ENCODE results near the gene FOXB1.

FOXB1 gene

DNA sequence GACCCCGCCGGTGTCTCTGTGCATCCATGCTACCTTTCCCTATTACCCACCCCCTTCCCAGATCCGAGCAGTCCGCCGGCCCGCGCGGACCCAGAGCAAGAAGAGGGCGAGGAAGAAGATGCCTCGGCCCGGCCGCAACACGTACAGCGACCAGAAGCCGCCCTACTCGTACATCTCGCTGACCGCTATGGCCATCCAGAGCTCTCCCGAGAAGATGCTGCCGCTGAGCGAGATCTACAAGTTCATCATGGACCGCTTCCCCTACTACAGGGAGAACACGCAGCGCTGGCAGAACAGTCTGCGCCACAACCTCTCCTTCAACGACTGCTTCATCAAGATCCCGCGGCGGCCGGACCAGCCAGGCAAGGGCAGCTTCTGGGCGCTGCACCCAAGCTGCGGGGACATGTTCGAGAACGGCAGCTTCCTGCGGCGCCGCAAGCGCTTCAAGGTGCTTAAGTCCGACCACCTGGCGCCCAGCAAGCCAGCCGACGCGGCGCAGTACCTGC is 788 bp downstream of the FOXB1 start:
- no CpG with 5 or more reads among the region's 44 CpGs for WGBS (ENCODE audit: extremely low coverage, insufficient coverage, low lambda C conversion rate)
- Histone ChIP-seq H3K18ac (ENCODE audit: low read length) (no peak overlapping the region), H3K4me2 (ENCODE audit: low read length) (peak overlapping the region; percentile 90), H2BK120ac (ENCODE audit: low read depth, low read length) (no peak overlapping the region), H3K56ac (ENCODE audit: low read length) (peak overlapping the region; percentile 45), H2AK5ac (ENCODE audit: low read length) (no peak overlapping the region), H4K8ac (ENCODE audit: low read depth, low read length) (no peak overlapping the region), H3K4me1 (ENCODE audit: control insufficient read depth, low read depth, low read length) (peaks cover 3% of the 10 kb centered on the region), H3K79me2 (ENCODE audit: control insufficient read depth, insufficient read depth, low read length) (no peaks in the 10 kb centered on the region), H2BK5ac (ENCODE audit: low read length) (no peak overlapping the region), H3K36me3 (ENCODE audit: control insufficient read depth, insufficient read depth, low read length) (no peaks in the 10 kb centered on the region), H3K4ac (ENCODE audit: low read depth, low read length) (no peak overlapping the region), H3K27me3 (ENCODE audit: insufficient read depth, low read length, poor library complexity) (peaks cover 42% of the 10 kb centered on the region), H4K5ac (ENCODE audit: low read length) (no peak overlapping the region), H3K79me1 (ENCODE audit: low read length) (no peaks in the 10 kb centered on the region), H3K9ac (ENCODE audit: low read length) (no peak overlapping the region), H2BK15ac (replicated peaks; ENCODE audit: low read depth) (no peak overlapping the region), H3K27ac (ENCODE audit: low read depth, low read length) (no peak overlapping the region), H3K23ac (ENCODE audit: low read length) (no peak overlapping the region), H3K4me3 (ENCODE audit: low read length) (no peak overlapping the region)
- DNase-seq = peak; percentile 78

GRCh38 chr15:60005352-60006202 is 1.5 kb downstream of the FOXB1 start:
- no peak overlapping the region for H4K8ac ChIP-seq (ENCODE audit: low read depth, low read length)
- H4K5ac ChIP-seq (ENCODE audit: low read length) = no peak overlapping the region
- no peaks in the 10 kb centered on the region for H3K79me2 ChIP-seq (ENCODE audit: control insufficient read depth, insufficient read depth, low read length)
- H3K56ac ChIP-seq (ENCODE audit: low read length) = peak overlapping the region; percentile 69
- no peak overlapping the region for H2BK120ac ChIP-seq (ENCODE audit: low read depth, low read length)
- H3K79me1 ChIP-seq (ENCODE audit: low read length) = no peaks in the 10 kb centered on the region
- WGBS (ENCODE audit: extremely low coverage, insufficient coverage, low lambda C conversion rate) = no CpG with 5 or more reads among the region's 77 CpGs
- peak overlapping the region; percentile 22 for H3K9ac ChIP-seq (ENCODE audit: low read length)
- peaks cover 3% of the 10 kb centered on the region for H3K4me1 ChIP-seq (ENCODE audit: control insufficient read depth, low read depth, low read length)
- no peak overlapping the region for H2BK5ac ChIP-seq (ENCODE audit: low read length)
- no peaks in the 10 kb centered on the region for H3K36me3 ChIP-seq (ENCODE audit: control insufficient read depth, insufficient read depth, low read length)
- no peak overlapping the region for H3K4ac ChIP-seq (ENCODE audit: low read depth, low read length)
- peaks cover 42% of the 10 kb centered on the region for H3K27me3 ChIP-seq (ENCODE audit: insufficient read depth, low read length, poor library complexity)
- no peak overlapping the region for H2BK15ac ChIP-seq (replicated peaks; ENCODE audit: low read depth)
- peak overlapping the region; percentile 57 for H3K23ac ChIP-seq (ENCODE audit: low read length)
- H3K4me2 ChIP-seq (ENCODE audit: low read length) = peak overlapping the region; percentile 90
- H3K4me3 ChIP-seq (ENCODE audit: low read length) = no peak overlapping the region
- no peak overlapping the region for H3K18ac ChIP-seq (ENCODE audit: low read length)
- H2AK5ac ChIP-seq (ENCODE audit: low read length) = no peak overlapping the region
- H3K27ac ChIP-seq (ENCODE audit: low read depth, low read length) = no peak overlapping the region
- DNase-seq = no peak

- H3K23ac ChIP-seq (ENCODE audit: low read length) = no peak overlapping the region
- H3K36me3 ChIP-seq (ENCODE audit: control insufficient read depth, insufficient read depth, low read length) = no peaks in the 10 kb centered on the region
- WGBS (ENCODE audit: extremely low coverage, insufficient coverage, low lambda C conversion rate) = no CpG with 5 or more reads among the region's 32 CpGs
- no peak overlapping the region for H3K18ac ChIP-seq (ENCODE audit: low read length)
- peak overlapping the region; percentile 22 for H3K9ac ChIP-seq (ENCODE audit: low read length)
- peaks cover 35% of the 10 kb centered on the region for H3K27me3 ChIP-seq (ENCODE audit: insufficient read depth, low read length, poor library complexity)
- no peak overlapping the region for H3K4me3 ChIP-seq (ENCODE audit: low read length)
- H2BK5ac ChIP-seq (ENCODE audit: low read length) = no peak overlapping the region
- peak overlapping the region; percentile 53 for H3K4me2 ChIP-seq (ENCODE audit: low read length)
- no peak overlapping the region for H4K8ac ChIP-seq (ENCODE audit: low read depth, low read length)
- H3K79me2 ChIP-seq (ENCODE audit: control insufficient read depth, insufficient read depth, low read length) = no peaks in the 10 kb centered on the region
- H4K5ac ChIP-seq (ENCODE audit: low read length) = no peak overlapping the region
- no peak overlapping the region for H2BK120ac ChIP-seq (ENCODE audit: low read depth, low read length)
- no peaks in the 10 kb centered on the region for H3K79me1 ChIP-seq (ENCODE audit: low read length)
- H2AK5ac ChIP-seq (ENCODE audit: low read length) = no peak overlapping the region
- no peak overlapping the region for H3K4ac ChIP-seq (ENCODE audit: low read depth, low read length)
- H3K4me1 ChIP-seq (ENCODE audit: control insufficient read depth, low read depth, low read length) = peaks cover under 1% of the 10 kb centered on the region
- no peak overlapping the region for H3K27ac ChIP-seq (ENCODE audit: low read depth, low read length)
- peak overlapping the region; percentile 69 for H3K56ac ChIP-seq (ENCODE audit: low read length)
- DNase-seq = peak; percentile 87
- no peak overlapping the region for H2BK15ac ChIP-seq (replicated peaks; ENCODE audit: low read depth)
Measured at GRCh38 chr15:60006203-60006862, 2.2 kb downstream of the FOXB1 start.

- Histone ChIP-seq H2BK5ac (ENCODE audit: low read length) (no peak overlapping the region), H2BK15ac (replicated peaks; ENCODE audit: low read depth) (no peak overlapping the region), H3K23ac (ENCODE audit: low read length) (no peak overlapping the region), H3K4ac (ENCODE audit: low read depth, low read length) (no peak overlapping the region), H3K27me3 (ENCODE audit: insufficient read depth, low read length, poor library complexity) (peaks cover 30% of the 10 kb centered on the region), H4K8ac (ENCODE audit: low read depth, low read length) (no peak overlapping the region), H2AK5ac (ENCODE audit: low read length) (no peak overlapping the region), H3K4me1 (ENCODE audit: control insufficient read depth, low read depth, low read length) (no peaks in the 10 kb centered on the region), H3K79me1 (ENCODE audit: low read length) (no peaks in the 10 kb centered on the region), H3K56ac (ENCODE audit: low read length) (no peak overlapping the region), H3K79me2 (ENCODE audit: control insufficient read depth, insufficient read depth, low read length) (no peaks in the 10 kb centered on the region), H3K18ac (ENCODE audit: low read length) (no peak overlapping the region), H3K4me2 (ENCODE audit: low read length) (no peak overlapping the region), H3K36me3 (ENCODE audit: control insufficient read depth, insufficient read depth, low read length) (no peaks in the 10 kb centered on the region), H3K27ac (ENCODE audit: low read depth, low read length) (no peak overlapping the region), H2BK120ac (ENCODE audit: low read depth, low read length) (no peak overlapping the region), H3K4me3 (ENCODE audit: low read length) (no peak overlapping the region), H3K9ac (ENCODE audit: low read length) (no peak overlapping the region), H4K5ac (ENCODE audit: low read length) (no peak overlapping the region)
- WGBS (ENCODE audit: extremely low coverage, insufficient coverage, low lambda C conversion rate) = no CpG with 5 or more reads among the region's 4 CpGs
- no peak for DNase-seq
Measured at GRCh38 chr15:60006873-60007272, 2.8 kb downstream of the FOXB1 start.

DNA sequence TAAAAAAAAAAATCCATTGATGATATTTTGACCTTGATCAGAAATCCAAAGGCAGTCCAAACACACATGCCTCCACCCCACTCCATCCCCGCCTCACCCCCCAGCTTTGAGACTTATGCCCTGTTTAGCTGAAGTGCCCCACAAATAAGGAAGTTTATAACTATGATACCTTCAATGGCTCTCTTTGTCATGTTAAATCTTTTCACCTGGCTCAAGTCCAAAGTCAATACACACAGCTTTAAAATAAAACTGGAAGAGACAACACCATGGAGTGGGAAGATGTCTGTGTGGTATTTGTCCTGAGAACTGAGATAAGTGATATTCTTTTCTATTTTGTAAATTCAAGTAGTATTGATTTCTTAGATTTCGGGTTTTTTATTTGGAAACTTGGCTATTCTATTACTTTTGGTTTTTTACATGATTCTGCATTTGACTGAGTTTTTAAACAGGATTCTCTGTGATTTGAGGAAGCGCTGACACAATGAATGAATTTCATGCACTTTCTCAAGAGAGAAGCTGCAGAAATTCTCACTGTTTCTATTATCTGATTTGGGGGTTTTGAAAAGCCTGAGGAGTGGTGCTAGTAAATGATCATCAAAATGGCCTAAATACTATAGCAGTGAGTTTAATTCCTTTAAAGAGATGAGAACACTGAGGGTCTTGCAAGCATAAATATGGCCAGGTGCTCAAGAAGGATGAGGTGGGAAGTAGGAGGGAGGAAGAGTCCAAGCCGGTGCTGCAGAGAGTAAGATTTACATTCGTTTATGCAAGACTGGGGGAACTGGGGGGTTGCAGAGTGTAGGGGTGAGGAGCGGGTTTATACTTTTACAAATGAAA is 5.2 kb downstream of the FOXB1 start:
- H2BK120ac ChIP-seq (ENCODE audit: low read depth, low read length) = no peak overlapping the region
- peaks cover 18% of the 10 kb centered on the region for H3K27me3 ChIP-seq (ENCODE audit: insufficient read depth, low read length, poor library complexity)
- no CpG with 5 or more reads among the region's 6 CpGs for WGBS (ENCODE audit: extremely low coverage, insufficient coverage, low lambda C conversion rate)
- DNase-seq = no peak
- no peak overlapping the region for H3K18ac ChIP-seq (ENCODE audit: low read length)
- H3K4ac ChIP-seq (ENCODE audit: low read depth, low read length) = no peak overlapping the region
- H3K36me3 ChIP-seq (ENCODE audit: control insufficient read depth, insufficient read depth, low read length) = no peaks in the 10 kb centered on the region
- H4K8ac ChIP-seq (ENCODE audit: low read depth, low read length) = no peak overlapping the region
- no peak overlapping the region for H2BK5ac ChIP-seq (ENCODE audit: low read length)
- no peak overlapping the region for H3K9ac ChIP-seq (ENCODE audit: low read length)
- H3K4me3 ChIP-seq (ENCODE audit: low read length) = no peak overlapping the region
- H3K4me1 ChIP-seq (ENCODE audit: control insufficient read depth, low read depth, low read length) = no peaks in the 10 kb centered on the region
- H3K23ac ChIP-seq (ENCODE audit: low read length) = no peak overlapping the region
- H3K56ac ChIP-seq (ENCODE audit: low read length) = no peak overlapping the region
- H4K5ac ChIP-seq (ENCODE audit: low read length) = no peak overlapping the region
- no peaks in the 10 kb centered on the region for H3K79me1 ChIP-seq (ENCODE audit: low read length)
- no peak overlapping the region for H3K27ac ChIP-seq (ENCODE audit: low read depth, low read length)
- no peak overlapping the region for H2AK5ac ChIP-seq (ENCODE audit: low read length)
- H2BK15ac ChIP-seq (replicated peaks; ENCODE audit: low read depth) = no peak overlapping the region
- no peaks in the 10 kb centered on the region for H3K79me2 ChIP-seq (ENCODE audit: control insufficient read depth, insufficient read depth, low read length)
- H3K4me2 ChIP-seq (ENCODE audit: low read length) = no peak overlapping the region
